HepG2 (cell line): Measurements from ENCODE around the gene ARHGAP33. TPM values are rescaled to one million over a fixed set of nuclear protein-coding genes. Genes with fewer than 3 reads are reported as not detected.

Experiments used
- BRD4 ChIP-seq: sonication (generic); formaldehyde crosslinking; IDR thresholded peaks from 2 replicates; pipeline ENCODE4 v1.4.0; 2020; ENCODE audit warnings: missing genetic modification reagents
- DNMT3B ChIP-seq: conservative IDR thresholded peaks from 2 replicates; pipeline ENCODE4 v1.6.1; 2016; ENCODE audit warnings: missing biosample characterization, control low read depth
- ETV5 ChIP-seq: IDR thresholded peaks from 2 replicates; pipeline ENCODE4 v1.6.1; 2018; ENCODE audit warnings: missing biosample characterization, missing genetic modification reagents, inconsistent platforms, borderline replicate concordance
- GABPA ChIP-seq, 2 experiments: IDR thresholded peaks; 2 replicates each; pipeline ENCODE4 v1.6.1; 2011 to 2016; ENCODE audit warnings: low read depth in 2 of 2, low read length in 1 of 2, missing biosample characterization in 1 of 2, missing genetic modification characterization in 1 of 2
- HDAC2 ChIP-seq: sonication (generic); formaldehyde crosslinking; IDR thresholded peaks from 2 replicates; pipeline ENCODE4 v1.4.0; 2020; ENCODE audit warnings: missing genetic modification reagents
- MED1 ChIP-seq: sonication (generic); formaldehyde crosslinking; IDR thresholded peaks from 2 replicates; pipeline ENCODE4 v1.4.0; 2020; ENCODE audit warnings: missing genetic modification reagents
- MEF2D ChIP-seq: sonication (generic); formaldehyde crosslinking; IDR thresholded peaks from 2 replicates; pipeline ENCODE4 v1.5.1; 2020; ENCODE audit warnings: mild to moderate bottlenecking, missing genetic modification reagents
- PBX3 ChIP-seq: sonication (generic); formaldehyde crosslinking; IDR thresholded peaks from 2 replicates; pipeline ENCODE4 v1.8.1; 2023; ENCODE audit warnings: missing genetic modification reagents, inconsistent platforms, borderline replicate concordance
- SETDB1 ChIP-seq: sonication (generic); formaldehyde crosslinking; IDR thresholded peaks from 2 replicates; pipeline ENCODE4 v1.5.1; 2020; ENCODE audit warnings: missing genetic modification reagents, mild to moderate bottlenecking, borderline replicate concordance
- TARDBP ChIP-seq: sonication (generic); formaldehyde crosslinking; IDR thresholded peaks from 2 replicates; pipeline ENCODE4 v1.8.0; 2022; ENCODE audit warnings: mild to moderate bottlenecking, missing genetic modification reagents
- ZBTB14 ChIP-seq: sonication (generic); formaldehyde crosslinking; IDR thresholded peaks from 2 replicates; pipeline ENCODE4 v1.4.0; 2020; ENCODE audit warnings: missing genetic modification reagents
- ZGPAT ChIP-seq: IDR thresholded peaks from 2 replicates; pipeline ENCODE4 v1.6.1; 2016; ENCODE audit warnings: mild to moderate bottlenecking
- ZMAT3 ChIP-seq: sonication (generic); formaldehyde crosslinking; conservative IDR thresholded peaks from 2 replicates; pipeline ENCODE4 v1.7.0; 2021; ENCODE audit warnings: missing genetic modification reagents
- ZNF17 ChIP-seq: sonication (generic); formaldehyde crosslinking; IDR thresholded peaks from 2 replicates; pipeline ENCODE4 v1.5.0; 2020; ENCODE audit warnings: mild to moderate bottlenecking, missing genetic modification reagents
- ZNF782 ChIP-seq: sonication (generic); formaldehyde crosslinking; IDR thresholded peaks from 2 replicates; pipeline ENCODE4 v1.4.0; 2020; ENCODE audit warnings: missing genetic modification reagents, mild to moderate bottlenecking, borderline replicate concordance
- polyA plus RNA-seq, 8 experiments: library from polyadenylated mRNA; depleted of rRNA in 3 of 8; stranded (reverse) in 7 of 8; unstranded in 1 of 8; fragments of >200 nt; fragmentation: Illumina TruSeq in 4 of 8; extraction: Trizol in 4 of 8; gene quantifications; 2 replicates each; pipeline versions ENCODE4 v1.2.1 to v1.2.3, GENCODE V29; 2011 to 2016; ENCODE audit warnings: low read depth in 4 of 8, missing spikeins in 1 of 8, mixed read lengths in 1 of 8; ENCODE audit not compliant: insufficient read depth in 1 of 8
- total RNA-seq, 5 experiments: library from RNA; depleted of rRNA; stranded (reverse); fragments of >200 nt; fragmentation: Illumina TruSeq; extraction: Trizol; gene quantifications; 2 replicates each; pipeline ENCODE4 v1.2.3, GENCODE V29; 2016; ENCODE audit warnings: low read depth in 1 of 5
- TF ChIP-seq, protein P1 (sequence below): fragments of 450-650 bp; IDR thresholded peaks from 2 replicates; pipeline ENCODE4 v1.6.1; 2017; ENCODE audit warnings: mild to moderate bottlenecking
- TF ChIP-seq, protein P2 (sequence below): sonication (generic); formaldehyde crosslinking; IDR thresholded peaks from 2 replicates; pipeline ENCODE4 v1.4.0; 2020; ENCODE audit warnings: missing genetic modification reagents

ARHGAP33 gene
- total and polyA plus RNA-seq, 2 of the 13 experiments (the other 11 are each of a cell fraction or from before 2014, with no cell fraction given) = 1.3 to 2.7 TPM

GRCh38 chr19:35812220-35813042 lies 37.1 kb downstream of the ARHGAP33 start, which contains the start of gene PRODH2 (continued):
- no peak for TF ChIP-seq SETDB1 (CRISPR knock-in tag)
- peak; percentile 67; the same call in 1 of the 2 replicates for TF ChIP-seq ZMAT3
- 0 out of 2 replicates have a peak, but pooled peaks have one; percentile 27 for TF ChIP-seq DNMT3B
- no peak for TF ChIP-seq GABPA (IDR thresholded peaks at IDR 0.05; ENCODE audit: low read depth, low read length)
- peak; percentile 64 for TF ChIP-seq GABPA (CRISPR knock-in tag; IDR thresholded peaks at IDR 0.05; ENCODE audit: low read depth)
- TF ChIP-seq, protein P1, sequence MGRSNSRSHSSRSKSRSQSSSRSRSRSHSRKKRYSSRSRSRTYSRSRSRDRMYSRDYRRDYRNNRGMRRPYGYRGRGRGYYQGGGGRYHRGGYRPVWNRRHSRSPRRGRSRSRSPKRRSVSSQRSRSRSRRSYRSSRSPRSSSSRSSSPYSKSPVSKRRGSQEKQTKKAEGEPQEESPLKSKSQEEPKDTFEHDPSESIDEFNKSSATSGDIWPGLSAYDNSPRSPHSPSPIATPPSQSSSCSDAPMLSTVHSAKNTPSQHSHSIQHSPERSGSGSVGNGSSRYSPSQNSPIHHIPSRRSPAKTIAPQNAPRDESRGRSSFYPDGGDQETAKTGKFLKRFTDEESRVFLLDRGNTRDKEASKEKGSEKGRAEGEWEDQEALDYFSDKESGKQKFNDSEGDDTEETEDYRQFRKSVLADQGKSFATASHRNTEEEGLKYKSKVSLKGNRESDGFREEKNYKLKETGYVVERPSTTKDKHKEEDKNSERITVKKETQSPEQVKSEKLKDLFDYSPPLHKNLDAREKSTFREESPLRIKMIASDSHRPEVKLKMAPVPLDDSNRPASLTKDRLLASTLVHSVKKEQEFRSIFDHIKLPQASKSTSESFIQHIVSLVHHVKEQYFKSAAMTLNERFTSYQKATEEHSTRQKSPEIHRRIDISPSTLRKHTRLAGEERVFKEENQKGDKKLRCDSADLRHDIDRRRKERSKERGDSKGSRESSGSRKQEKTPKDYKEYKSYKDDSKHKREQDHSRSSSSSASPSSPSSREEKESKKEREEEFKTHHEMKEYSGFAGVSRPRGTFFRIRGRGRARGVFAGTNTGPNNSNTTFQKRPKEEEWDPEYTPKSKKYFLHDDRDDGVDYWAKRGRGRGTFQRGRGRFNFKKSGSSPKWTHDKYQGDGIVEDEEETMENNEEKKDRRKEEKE = no peak
- no peak for TF ChIP-seq BRD4 (CRISPR knock-in tag)
- TF ChIP-seq ZNF17 (CRISPR knock-in tag) = no peak
- no peak for TF ChIP-seq ZBTB14 (CRISPR knock-in tag)
- TF ChIP-seq MED1 = peak; percentile 81; the same call in 1 of the 2 replicates
- no peak for TF ChIP-seq ZNF782 (CRISPR knock-in tag)
- TF ChIP-seq, protein P2, sequence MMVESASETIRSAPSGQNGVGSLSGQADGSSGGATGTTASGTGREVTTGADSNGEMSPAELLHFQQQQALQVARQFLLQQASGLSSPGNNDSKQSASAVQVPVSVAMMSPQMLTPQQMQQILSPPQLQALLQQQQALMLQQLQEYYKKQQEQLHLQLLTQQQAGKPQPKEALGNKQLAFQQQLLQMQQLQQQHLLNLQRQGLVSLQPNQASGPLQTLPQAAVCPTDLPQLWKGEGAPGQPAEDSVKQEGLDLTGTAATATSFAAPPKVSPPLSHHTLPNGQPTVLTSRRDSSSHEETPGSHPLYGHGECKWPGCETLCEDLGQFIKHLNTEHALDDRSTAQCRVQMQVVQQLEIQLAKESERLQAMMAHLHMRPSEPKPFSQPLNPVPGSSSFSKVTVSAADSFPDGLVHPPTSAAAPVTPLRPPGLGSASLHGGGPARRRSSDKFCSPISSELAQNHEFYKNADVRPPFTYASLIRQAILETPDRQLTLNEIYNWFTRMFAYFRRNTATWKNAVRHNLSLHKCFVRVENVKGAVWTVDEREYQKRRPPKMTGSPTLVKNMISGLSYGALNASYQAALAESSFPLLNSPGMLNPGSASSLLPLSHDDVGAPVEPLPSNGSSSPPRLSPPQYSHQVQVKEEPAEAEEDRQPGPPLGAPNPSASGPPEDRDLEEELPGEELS (CRISPR knock-in tag) = peak; percentile 58
- peak; percentile 87; the same call in 1 of the 2 replicates for TF ChIP-seq ETV5
- TF ChIP-seq HDAC2 (CRISPR knock-in tag) = peak; percentile 75; the same call in 1 of the 2 replicates
- TF ChIP-seq MEF2D (CRISPR knock-in tag) = no peak
- peak; percentile 70 for TF ChIP-seq ZGPAT (CRISPR knock-in tag)
- peak; percentile 62; the same call in 1 of the 2 replicates for TF ChIP-seq TARDBP (CRISPR knock-in tag)
- no peak for TF ChIP-seq PBX3 (CRISPR knock-in tag)
